Measurements from ENCODE around the gene UGT1A8.

DNA sequence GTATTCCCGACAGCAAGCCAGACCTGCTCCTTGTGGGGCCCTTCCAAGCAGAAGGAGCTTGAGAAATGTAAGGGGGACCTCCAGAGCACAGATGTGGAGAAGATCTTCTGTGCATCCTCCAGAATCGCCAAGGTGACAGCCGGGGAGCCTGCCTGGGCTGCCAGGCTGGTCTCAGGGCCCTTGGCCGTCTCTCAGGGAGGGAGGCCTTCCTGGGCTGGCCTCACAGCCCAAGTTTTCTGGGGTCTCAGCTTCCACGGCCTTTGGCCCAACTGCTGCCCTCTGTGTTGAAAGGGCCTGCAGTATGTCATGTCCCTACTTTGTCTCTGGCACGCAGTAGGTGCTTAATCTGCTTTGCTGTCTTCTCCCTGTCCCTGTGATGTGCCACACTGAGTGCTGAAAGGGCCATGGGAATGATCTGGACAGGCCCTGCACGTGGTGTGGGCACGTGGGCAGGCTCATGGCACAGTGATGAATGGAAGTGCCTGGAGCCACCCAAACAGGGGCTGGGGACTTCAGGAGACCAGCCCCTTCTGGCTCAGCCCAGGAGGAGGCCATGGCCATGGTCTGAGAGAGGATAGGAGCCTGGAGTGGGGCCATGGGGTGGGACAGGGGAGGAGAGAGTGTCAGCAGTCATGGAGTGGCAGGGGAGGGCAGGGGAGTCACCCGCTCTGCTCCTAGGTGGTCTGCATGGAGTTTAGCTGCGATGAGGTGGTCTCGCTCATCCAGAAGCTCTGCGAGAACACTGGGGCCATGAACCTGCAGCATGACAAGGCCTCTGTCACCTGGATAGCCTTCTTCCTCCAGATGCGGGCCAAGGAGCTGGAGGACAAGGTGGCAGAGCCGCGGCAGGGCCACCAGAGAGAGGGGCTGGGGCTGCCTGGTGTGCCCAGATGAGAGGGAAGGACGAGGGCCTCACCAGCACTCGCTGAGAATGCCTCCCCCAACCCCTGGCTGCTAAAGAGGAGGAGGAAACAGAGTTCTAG is 201.5 kb downstream of the UGT1A8 start:
- TF ChIP-seq, protein P1, sequence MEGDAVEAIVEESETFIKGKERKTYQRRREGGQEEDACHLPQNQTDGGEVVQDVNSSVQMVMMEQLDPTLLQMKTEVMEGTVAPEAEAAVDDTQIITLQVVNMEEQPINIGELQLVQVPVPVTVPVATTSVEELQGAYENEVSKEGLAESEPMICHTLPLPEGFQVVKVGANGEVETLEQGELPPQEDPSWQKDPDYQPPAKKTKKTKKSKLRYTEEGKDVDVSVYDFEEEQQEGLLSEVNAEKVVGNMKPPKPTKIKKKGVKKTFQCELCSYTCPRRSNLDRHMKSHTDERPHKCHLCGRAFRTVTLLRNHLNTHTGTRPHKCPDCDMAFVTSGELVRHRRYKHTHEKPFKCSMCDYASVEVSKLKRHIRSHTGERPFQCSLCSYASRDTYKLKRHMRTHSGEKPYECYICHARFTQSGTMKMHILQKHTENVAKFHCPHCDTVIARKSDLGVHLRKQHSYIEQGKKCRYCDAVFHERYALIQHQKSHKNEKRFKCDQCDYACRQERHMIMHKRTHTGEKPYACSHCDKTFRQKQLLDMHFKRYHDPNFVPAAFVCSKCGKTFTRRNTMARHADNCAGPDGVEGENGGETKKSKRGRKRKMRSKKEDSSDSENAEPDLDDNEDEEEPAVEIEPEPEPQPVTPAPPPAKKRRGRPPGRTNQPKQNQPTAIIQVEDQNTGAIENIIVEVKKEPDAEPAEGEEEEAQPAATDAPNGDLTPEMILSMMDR (IDR thresholded peaks at IDR 0.05 in 2 of 3, conservative IDR thresholded peaks at IDR 0.05 in 1 of 3; ENCODE audit: insufficient read depth in 2 of 3, low read depth in 1 of 3, low read length in 3 of 3), result no peak
- TF ChIP-seq SMC3 (conservative IDR thresholded peaks at IDR 0.05; ENCODE audit: insufficient read depth, low read depth, low read length), result no peak
